HG03097 (cell line): ENCODE data around the gene XDH.

Experiments
- ATAC-seq: cut with Tn5 transposase; IDR thresholded peaks from one replicate; pipeline ENCODE4 v1.9.1; 2021; ENCODE audit not compliant: unreplicated experiment, low FRiP score

Gene XDH

GRCh38 chr2:31371691-31372090, 42.9 kb downstream of the XDH start:
- no peak for ATAC-seq

GRCh38 chr2:31366733-31367132, 47.8 kb downstream of the XDH start:
- ATAC-seq = no peak

- ATAC-seq = no peak
These were observed 48.6 kb downstream of the XDH start for GRCh38 chr2:31365834-31366505.

GRCh38 chr2:31365348-31365747, 49.2 kb downstream of the XDH start:
- no peak for ATAC-seq

GRCh38 chr2:31363956-31364750, 50.4 kb downstream of the XDH start:
- no peak for ATAC-seq

- ATAC-seq = no peak
These were observed 52.0 kb downstream of the XDH start for GRCh38 chr2:31362581-31362980.

- no peak for ATAC-seq
These were observed 55.3 kb downstream of the XDH start for GRCh38 chr2:31359229-31359628.

GRCh38 chr2:31354837-31355236, 59.7 kb downstream of the XDH start:
- ATAC-seq = no peak

GRCh38 chr2:31353179-31353578, 61.4 kb downstream of the XDH start:
- ATAC-seq = no peak

GRCh38 chr2:31349684-31350083, 64.9 kb downstream of the XDH start:
- ATAC-seq = no peak

GRCh38 chr2:31349160-31349559, 65.4 kb downstream of the XDH start:
- no peak for ATAC-seq

- no peak for ATAC-seq
These were observed 65.9 kb downstream of the XDH start for GRCh38 chr2:31348618-31349017.

GRCh38 chr2:31347750-31348149, 66.8 kb downstream of the XDH start:
- ATAC-seq = no peak

- no peak for ATAC-seq
These were observed 67.2 kb downstream of the XDH start for GRCh38 chr2:31347319-31347718.

- no peak for ATAC-seq
These were observed 70.1 kb downstream of the XDH start for GRCh38 chr2:31344447-31344846.

GRCh38 chr2:31341351-31341750, 73.2 kb downstream of the XDH start:
- ATAC-seq = no peak

GRCh38 chr2:31339696-31340095, 74.8 kb downstream of the XDH start:
- no peak for ATAC-seq

GRCh38 chr2:31337860-31338259, 76.7 kb downstream of the XDH start:
- ATAC-seq = no peak

- ATAC-seq = no peak
These were observed 77.3 kb downstream of the XDH start for GRCh38 chr2:31337197-31337596.

- ATAC-seq = no peak
These were observed 78.5 kb downstream of the XDH start for GRCh38 chr2:31335921-31336585.

GRCh38 chr2:31334311-31335026, 80.1 kb downstream of the XDH start:
- ATAC-seq = no peak
